ENCODE measurements around the gene CLIC5.

- TF ChIP-seq CTCF (IDR thresholded peaks at IDR 0.05), result no peak
- no peak for TF ChIP-seq POLR2A (IDR thresholded peaks at IDR 0.05)
Measured at GRCh38 chr6:45855642-45856394, 159.8 kb downstream of the CLIC5 start.
